RWPE2 (cell line): ENCODE measurements around the gene PRKG1.

ENCODE experiments used
- ATAC-seq: fragments of 200-7000 bp; cut with Tn5 transposase; 3 replicates; pipeline ENCODE4 v1.9.1; 2021; ENCODE audit warnings: low read depth
- DNase-seq: peaks from one replicate; pipeline ENCODE4 v3.0.0-alpha.2; 2020; ENCODE audit warnings: low spot score
- H3K27ac ChIP-seq: fragments of 450-650 bp; 2 replicates; pipeline ENCODE4 v1.5.1; 2017; ENCODE audit warnings: mild to moderate bottlenecking; ENCODE audit not compliant: poor library complexity, severe bottlenecking
- H3K27me3 ChIP-seq: fragments of 250-450 bp; sonication (Bioruptor Pico); 2 replicates; pipeline ENCODE4 v1.5.1; 2021; ENCODE audit warnings: mild to moderate bottlenecking, moderate library complexity; ENCODE audit not compliant: insufficient read depth, poor library complexity, severe bottlenecking
- H3K36me3 ChIP-seq: fragments of 250-450 bp; sonication (Bioruptor Pico); 2 replicates; pipeline ENCODE4 v1.5.1; 2020; ENCODE audit warnings: low read depth, mild to moderate bottlenecking, moderate library complexity
- H3K4me1 ChIP-seq: fragments of 250-450 bp; sonication (Bioruptor Pico); 2 replicates; pipeline ENCODE4 v1.5.1; 2021; ENCODE audit warnings: mild to moderate bottlenecking, moderate library complexity; ENCODE audit not compliant: insufficient read depth, poor library complexity, severe bottlenecking
- H3K4me3 ChIP-seq: fragments of 250-450 bp; sonication (Bioruptor Pico); 2 replicates; pipeline ENCODE4 v1.5.1; 2021; ENCODE audit warnings: mild to moderate bottlenecking, moderate library complexity; ENCODE audit not compliant: severe bottlenecking
- H3K9me3 ChIP-seq: fragments of 250-450 bp; sonication (Bioruptor Pico); 2 replicates; pipeline ENCODE4 v1.5.1; 2021; ENCODE audit warnings: mild to moderate bottlenecking, moderate library complexity; ENCODE audit not compliant: severe bottlenecking
- CTCF ChIP-seq: fragments of 450-650 bp; IDR thresholded peaks from one replicate; pipeline ENCODE4 v1.5.1; 2017; ENCODE audit warnings: mild to moderate bottlenecking, moderate library complexity; ENCODE audit not compliant: poor library complexity, severe bottlenecking

PRKG1 gene

GRCh38 chr10:51217505-51217904 is 143.2 kb downstream of the PRKG1 start:
- DNase-seq: no peak
- H3K36me3 ChIP-seq: no peaks in the 10 kb centered on the region
- no peak for ATAC-seq
- no peaks in the 10 kb centered on the region for H3K9me3 ChIP-seq
- no peaks in the 10 kb centered on the region for H3K4me1 ChIP-seq
- no peak overlapping the region for H3K27ac ChIP-seq
- no peak for TF ChIP-seq CTCF
- H3K4me3 ChIP-seq: no peak overlapping the region
- H3K27me3 ChIP-seq: no peaks in the 10 kb centered on the region

GRCh38 chr10:51224671-51225161 is 150.4 kb downstream of the PRKG1 start:
- no peak for DNase-seq

GRCh38 chr10:51227897-51228713 is 153.8 kb downstream of the PRKG1 start:
- no peaks in the 10 kb centered on the region for H3K4me1 ChIP-seq
- ATAC-seq (no peak), DNase-seq (no peak)
- H3K4me3 ChIP-seq: no peak overlapping the region
- no peak overlapping the region for H3K27ac ChIP-seq
- no peaks in the 10 kb centered on the region for H3K9me3 ChIP-seq
- no peaks in the 10 kb centered on the region for H3K27me3 ChIP-seq
- H3K36me3 ChIP-seq: no peaks in the 10 kb centered on the region
- TF ChIP-seq CTCF: no peak

More at GRCh38 chr10:51224671-51225161, 150.4 kb downstream of the PRKG1 start:
- TF ChIP-seq CTCF: no peak
- Histone ChIP-seq H3K36me3 (no peaks in the 10 kb centered on the region), H3K9me3 (no peaks in the 10 kb centered on the region), H3K4me3 (no peak overlapping the region), H3K4me1 (no peaks in the 10 kb centered on the region), H3K27me3 (no peaks in the 10 kb centered on the region), H3K27ac (no peak overlapping the region)
- no peak for ATAC-seq

- Histone ChIP-seq H3K27ac (no peak overlapping the region), H3K27me3 (no peaks in the 10 kb centered on the region), H3K4me3 (no peak overlapping the region), H3K9me3 (no peaks in the 10 kb centered on the region), H3K4me1 (no peaks in the 10 kb centered on the region), H3K36me3 (no peaks in the 10 kb centered on the region)
- DNase-seq: no peak
- TF ChIP-seq CTCF: no peak
- ATAC-seq: no peak
These were observed 154.4 kb downstream of the PRKG1 start for GRCh38 chr10:51228714-51229100.
